T-helper 1 cell treated with Interleukin-12 subunit alpha and Interleukin-12 subunit beta and Interleukin-4 antibody, amounts not matched to agents 30 μg/mL and 1 μg/mL, for 36 hours (primary cell): Measurements from ENCODE around the gene MAB21L2.
"Not testable (repeated sequence)": the region's sequence is repeated elsewhere in the genome, so short reads cannot be mapped to it uniquely, and the experiment has no call there.

Experiments used
- H3K27ac Mint-ChIP-seq: one replicate; pipeline ENCODE4 v1.8.0; 2021; ENCODE audit warnings: mild to moderate bottlenecking, mixed read lengths
- H3K27me3 Mint-ChIP-seq: one replicate; pipeline ENCODE4 v1.8.0; 2021; ENCODE audit warnings: low read depth, mixed read lengths
- H3K36me3 Mint-ChIP-seq: one replicate; pipeline ENCODE4 v1.8.0; 2021; ENCODE audit warnings: low read depth, mixed read lengths
- H3K4me1 Mint-ChIP-seq: one replicate; pipeline ENCODE4 v1.8.0; 2021; ENCODE audit warnings: low read depth, mixed read lengths
- H3K4me3 Mint-ChIP-seq: one replicate; pipeline ENCODE4 v1.8.0; 2021; ENCODE audit warnings: mild to moderate bottlenecking, moderate library complexity, mixed read lengths
- H3K9me3 Mint-ChIP-seq: one replicate; pipeline ENCODE4 v1.8.0; 2021; ENCODE audit warnings: mixed read lengths

MAB21L2 gene

DNA sequence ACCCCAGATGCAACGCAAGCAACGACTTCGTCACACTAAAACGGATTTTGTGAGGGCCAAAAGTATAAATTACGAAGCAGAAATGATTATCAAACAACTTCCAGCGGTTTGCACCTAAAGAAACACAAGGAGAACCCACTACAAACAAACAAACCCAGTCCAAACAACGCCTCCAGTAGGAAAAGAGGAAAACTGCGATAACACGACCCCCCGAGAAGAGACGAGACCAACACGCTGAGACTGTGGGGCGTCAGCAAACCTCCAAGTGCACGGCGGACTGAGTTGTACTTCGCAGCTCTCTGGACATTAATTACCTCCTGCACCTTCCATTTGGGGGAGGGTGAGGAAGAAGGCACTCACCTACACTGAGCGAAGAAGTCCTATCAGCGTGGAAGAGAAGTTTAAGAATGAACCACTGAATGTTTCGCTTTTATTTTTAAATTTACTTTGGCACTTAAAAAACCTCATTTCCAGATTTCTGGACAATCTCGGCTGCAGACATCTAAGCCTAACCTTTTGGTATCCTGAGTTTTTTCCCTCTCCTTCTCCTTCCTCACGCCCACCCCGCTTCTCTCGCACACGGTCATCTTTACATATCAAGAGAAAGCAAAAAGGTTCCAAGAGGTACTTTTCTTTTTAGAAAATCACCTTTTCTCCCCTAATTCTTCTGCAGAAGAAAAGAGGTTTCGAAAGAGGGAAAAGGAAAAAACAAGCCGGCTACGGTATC, at the start of gene MAB21L2:
MAB21L2 (plus strand) TSS at position 6 of the 727 bp plus-strand sequence. CDS start 879 bp downstream, outside the sequence.
- Mint-ChIP-seq H3K27ac (no peak within 1 kb of the TSS), H3K36me3 (peaks cover 15% of the 10 kb centered on the region), H3K27me3 (no peaks in the 10 kb centered on the region), H3K9me3 (no peaks in the 10 kb centered on the region), H3K4me3 (no peak within 1 kb of the TSS), H3K4me1 (no peaks in the 10 kb centered on the region)

DNA sequence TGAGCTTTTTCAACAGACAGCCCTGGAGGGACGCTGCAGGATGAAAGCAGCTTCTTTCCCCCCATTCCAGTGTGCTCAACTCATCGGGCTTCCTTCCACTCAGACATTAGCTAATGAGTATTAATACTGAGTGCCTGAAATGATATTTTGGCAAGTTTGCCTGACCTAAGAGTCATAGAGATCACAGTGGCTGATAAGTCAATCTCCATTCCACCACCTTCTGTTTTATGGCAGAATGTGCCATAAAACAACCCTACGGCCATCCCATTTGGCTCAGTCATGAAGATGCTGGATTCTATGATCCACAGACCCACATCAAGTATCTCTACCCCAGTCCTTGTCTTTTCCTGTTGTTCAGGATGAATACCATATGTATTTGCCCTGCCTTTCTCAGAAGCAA, 48.3 kb upstream of the MAB21L2 start:
- Mint-ChIP-seq H3K27ac (no peak overlapping the region), H3K36me3 (no peaks in the 10 kb centered on the region), H3K9me3 (no peaks in the 10 kb centered on the region)

DNA sequence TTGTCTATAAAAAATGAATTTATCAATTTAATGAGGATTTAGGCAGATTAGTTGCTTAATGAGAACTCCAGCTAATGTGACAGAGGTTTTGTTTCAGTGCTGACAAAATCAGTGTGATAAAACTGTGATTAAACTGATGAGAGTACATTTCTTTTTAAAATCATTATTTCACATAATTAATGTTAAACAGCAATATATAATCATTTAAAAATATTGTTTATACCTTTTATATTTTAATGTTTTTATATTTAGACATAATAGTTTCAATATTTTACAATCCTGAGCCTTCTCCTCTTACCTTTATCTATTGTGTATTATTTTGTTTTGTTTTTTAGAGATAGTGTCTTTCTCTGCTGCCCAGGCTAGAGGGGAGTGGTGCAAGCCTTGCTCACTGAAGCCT, 47.1 kb upstream of the MAB21L2 start:
- no peaks in the 10 kb centered on the region for H3K4me1 Mint-ChIP-seq
- H3K27me3 Mint-ChIP-seq: no peaks in the 10 kb centered on the region
- H3K27ac Mint-ChIP-seq: no peak overlapping the region
- no peaks in the 10 kb centered on the region for H3K9me3 Mint-ChIP-seq
- no peaks in the 10 kb centered on the region for H3K36me3 Mint-ChIP-seq
- no peak overlapping the region for H3K4me3 Mint-ChIP-seq

More for the DNA sequence above, 48.3 kb upstream of the MAB21L2 start:
- Mint-ChIP-seq H3K27me3 (no peaks in the 10 kb centered on the region), H3K4me1 (no peaks in the 10 kb centered on the region), H3K4me3 (no peak overlapping the region)

GRCh38 chr4:150537911-150538310, 44.0 kb upstream of the MAB21L2 start:
- not testable (repeated sequence) for H3K27ac Mint-ChIP-seq, H3K27me3 Mint-ChIP-seq, H3K36me3 Mint-ChIP-seq, H3K9me3 Mint-ChIP-seq, H3K4me1 Mint-ChIP-seq, H3K4me3 Mint-ChIP-seq

GRCh38 chr4:150540536-150540935, 41.4 kb upstream of the MAB21L2 start:
- no peaks in the 10 kb centered on the region for H3K27me3 Mint-ChIP-seq

DNA sequence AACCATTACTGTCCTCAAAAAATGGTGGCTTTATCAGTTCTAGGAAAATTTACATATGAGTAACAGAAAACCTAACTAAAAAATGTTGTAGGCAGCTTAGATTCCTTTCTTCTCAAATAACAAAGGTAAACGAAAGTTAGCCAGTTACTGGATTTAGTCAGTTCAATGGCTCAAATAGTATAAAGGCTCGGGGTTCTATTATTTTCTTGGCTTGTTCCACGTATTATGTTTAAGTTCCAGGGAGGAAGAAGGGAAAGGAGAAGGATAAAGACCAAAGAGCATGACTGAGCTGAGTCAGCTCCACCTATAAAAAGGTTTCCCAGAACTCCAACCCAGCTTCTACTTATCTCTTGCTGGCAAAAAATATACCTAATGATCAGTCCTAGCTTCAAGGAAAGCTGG, 41.0 kb upstream of the MAB21L2 start:
- Mint-ChIP-seq H3K27me3 (no peaks in the 10 kb centered on the region), H3K27ac (no peak overlapping the region), H3K9me3 (no peaks in the 10 kb centered on the region), H3K4me3 (no peak overlapping the region), H3K4me1 (no peaks in the 10 kb centered on the region), H3K36me3 (no peaks in the 10 kb centered on the region)

More at GRCh38 chr4:150540536-150540935, 41.4 kb upstream of the MAB21L2 start:
- H3K36me3 Mint-ChIP-seq: no peaks in the 10 kb centered on the region
- no peaks in the 10 kb centered on the region for H3K9me3 Mint-ChIP-seq
- H3K27ac Mint-ChIP-seq: no peak overlapping the region
- H3K4me1 Mint-ChIP-seq: no peaks in the 10 kb centered on the region
- no peak overlapping the region for H3K4me3 Mint-ChIP-seq

GRCh38 chr4:150541681-150542080, 40.3 kb upstream of the MAB21L2 start:
- no peak overlapping the region for H3K4me3 Mint-ChIP-seq
- H3K27ac Mint-ChIP-seq: no peak overlapping the region
- H3K9me3 Mint-ChIP-seq: no peaks in the 10 kb centered on the region

GRCh38 chr4:150543042-150543441, 38.9 kb upstream of the MAB21L2 start:
- Mint-ChIP-seq H3K27me3 (no peaks in the 10 kb centered on the region), H3K9me3 (no peaks in the 10 kb centered on the region), H3K4me3 (no peak overlapping the region), H3K4me1 (no peaks in the 10 kb centered on the region), H3K27ac (no peak overlapping the region), H3K36me3 (no peaks in the 10 kb centered on the region)

More at GRCh38 chr4:150541681-150542080, 40.3 kb upstream of the MAB21L2 start:
- Mint-ChIP-seq H3K4me1 (no peaks in the 10 kb centered on the region), H3K27me3 (no peaks in the 10 kb centered on the region), H3K36me3 (no peaks in the 10 kb centered on the region)

DNA sequence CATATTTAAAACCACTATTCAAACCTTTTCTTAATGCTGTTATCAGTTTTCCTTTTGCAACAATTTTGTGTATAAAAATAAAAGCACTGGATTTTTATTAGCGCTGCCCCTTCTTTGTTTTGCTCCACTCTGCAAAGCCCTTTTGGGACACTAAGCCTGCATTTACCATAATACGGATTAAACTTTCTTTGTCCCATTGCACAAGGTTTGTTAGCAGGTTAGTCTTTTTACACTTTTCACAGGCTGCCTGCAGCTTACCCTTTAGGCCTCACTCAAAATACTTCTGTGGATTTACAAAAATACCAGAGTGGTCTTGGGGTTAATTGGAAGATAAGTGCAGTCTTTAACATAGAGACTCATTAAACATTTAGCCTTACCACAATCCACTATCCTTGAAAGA, 35.7 kb upstream of the MAB21L2 start:
- H3K4me3 Mint-ChIP-seq: no peak overlapping the region
- no peak overlapping the region for H3K27ac Mint-ChIP-seq
- H3K27me3 Mint-ChIP-seq: no peaks in the 10 kb centered on the region
- H3K36me3 Mint-ChIP-seq: no peaks in the 10 kb centered on the region
- H3K4me1 Mint-ChIP-seq: no peaks in the 10 kb centered on the region
- H3K9me3 Mint-ChIP-seq: no peaks in the 10 kb centered on the region

GRCh38 chr4:150547154-150547838, 34.7 kb upstream of the MAB21L2 start:
- H3K36me3 Mint-ChIP-seq: no peaks in the 10 kb centered on the region
- H3K9me3 Mint-ChIP-seq: no peaks in the 10 kb centered on the region
- H3K27ac Mint-ChIP-seq: no peak overlapping the region
- no peak overlapping the region for H3K4me3 Mint-ChIP-seq
- H3K4me1 Mint-ChIP-seq: no peaks in the 10 kb centered on the region
- no peaks in the 10 kb centered on the region for H3K27me3 Mint-ChIP-seq

DNA sequence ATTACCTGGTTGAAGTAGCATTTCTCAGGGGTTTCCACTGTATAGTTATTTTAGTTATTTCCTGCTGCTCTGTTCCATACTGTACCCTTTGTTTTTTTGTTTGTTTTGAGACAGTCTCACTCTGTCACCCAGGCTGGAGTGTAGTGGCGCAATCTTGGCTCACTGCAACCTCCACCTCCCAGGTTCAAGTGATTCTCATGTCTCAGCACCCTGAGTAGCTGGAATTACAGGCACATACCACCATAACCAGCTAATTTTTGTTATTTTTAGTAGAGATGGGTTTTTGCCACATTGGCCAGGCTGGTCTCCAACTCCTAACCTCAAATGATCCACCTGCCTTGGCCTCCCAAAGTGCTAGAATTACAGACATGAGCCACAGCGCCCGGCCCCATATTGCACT, 24.1 kb upstream of the MAB21L2 start:
- H3K27me3 Mint-ChIP-seq, H3K27ac Mint-ChIP-seq, H3K4me3 Mint-ChIP-seq, H3K36me3 Mint-ChIP-seq, H3K4me1 Mint-ChIP-seq: not testable (repeated sequence)
- peaks cover 11% of the 10 kb centered on the region for H3K9me3 Mint-ChIP-seq

DNA sequence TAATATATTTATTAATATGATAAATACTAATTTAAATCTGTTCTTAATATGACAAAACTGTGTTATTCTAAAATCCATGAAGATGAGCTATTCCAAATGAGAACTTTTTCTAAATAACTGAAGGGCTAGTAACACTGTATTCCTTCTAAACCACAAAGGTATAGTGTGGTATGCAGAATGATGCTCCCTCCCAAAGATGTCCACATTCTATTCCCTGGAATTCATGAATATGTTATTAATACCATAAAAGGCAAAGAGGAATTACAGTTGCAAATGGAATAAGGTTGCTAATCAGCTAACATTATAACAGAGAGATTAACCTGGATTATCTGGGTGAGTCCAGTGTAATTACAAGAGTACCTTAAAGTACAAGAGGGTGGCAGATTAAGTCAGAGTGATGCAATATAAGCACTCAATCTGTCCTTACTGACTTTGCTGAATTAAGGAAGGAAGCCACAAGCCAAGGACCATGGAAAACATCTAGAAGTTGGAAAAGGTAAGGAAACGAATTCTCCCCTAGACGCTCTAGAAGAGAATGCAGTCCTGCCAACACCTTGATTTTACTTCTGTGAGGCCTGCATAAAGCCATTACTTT, 20.7 kb upstream of the MAB21L2 start:
- H3K36me3 Mint-ChIP-seq: peaks cover 10% of the 10 kb centered on the region
- H3K27me3 Mint-ChIP-seq: no peaks in the 10 kb centered on the region
- H3K9me3 Mint-ChIP-seq: peaks cover 7% of the 10 kb centered on the region
- no peaks in the 10 kb centered on the region for H3K4me1 Mint-ChIP-seq
- H3K4me3 Mint-ChIP-seq: no peak overlapping the region
- no peak overlapping the region for H3K27ac Mint-ChIP-seq

DNA sequence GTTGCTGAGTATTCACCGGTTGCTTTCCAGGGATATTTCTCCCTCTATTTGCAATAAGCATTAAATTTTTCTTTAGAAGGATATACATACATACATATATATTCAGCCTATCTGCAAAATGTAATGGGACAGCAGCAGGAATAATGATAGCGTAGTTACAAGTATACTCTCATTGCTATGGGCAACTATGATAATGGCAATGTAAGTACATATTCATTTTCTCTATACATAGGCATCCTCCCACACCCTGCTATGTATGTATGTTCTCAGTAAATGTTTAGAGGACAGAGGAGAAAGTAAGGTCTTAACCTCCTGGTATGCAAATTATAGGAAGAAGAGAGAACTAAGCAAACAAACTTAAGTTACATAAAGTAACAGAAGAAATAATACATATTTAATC, 19.7 kb upstream of the MAB21L2 start:
- Mint-ChIP-seq H3K27ac (no peak overlapping the region), H3K4me1 (no peaks in the 10 kb centered on the region), H3K27me3 (no peaks in the 10 kb centered on the region), H3K9me3 (peaks cover 7% of the 10 kb centered on the region), H3K4me3 (no peak overlapping the region), H3K36me3 (peaks cover 10% of the 10 kb centered on the region)

DNA sequence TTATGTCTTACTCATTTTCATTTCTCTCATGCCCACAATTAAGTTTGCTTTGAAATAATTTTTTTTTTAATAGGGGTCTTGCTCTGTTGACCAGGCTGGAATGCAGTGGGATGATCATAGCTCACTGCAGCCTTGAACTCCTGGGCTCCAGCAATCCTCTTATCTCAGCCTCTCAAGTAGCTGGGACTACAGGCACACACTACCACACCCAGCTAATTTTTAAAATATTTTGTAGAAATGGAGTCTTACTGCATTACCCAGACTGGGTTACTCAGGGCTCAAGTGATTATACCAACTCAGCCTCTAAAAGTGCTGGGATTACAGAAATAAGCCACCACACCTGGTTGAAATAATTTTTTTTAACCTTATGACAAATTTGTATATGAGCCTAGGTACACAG, 19.2 kb upstream of the MAB21L2 start:
- Mint-ChIP-seq H3K4me1 (no peaks in the 10 kb centered on the region), H3K27ac (no peak overlapping the region), H3K27me3 (no peaks in the 10 kb centered on the region), H3K4me3 (no peak overlapping the region), H3K36me3 (peaks cover 12% of the 10 kb centered on the region), H3K9me3 (peaks cover 7% of the 10 kb centered on the region)

GRCh38 chr4:150564967-150565366, 17.0 kb upstream of the MAB21L2 start:
- H3K4me3 Mint-ChIP-seq: not testable (repeated sequence)

More at GRCh38 chr4:150564967-150565366, 17.0 kb upstream of the MAB21L2 start:
- H3K27ac Mint-ChIP-seq, H3K4me1 Mint-ChIP-seq, H3K9me3 Mint-ChIP-seq, H3K27me3 Mint-ChIP-seq: not testable (repeated sequence)
- H3K36me3 Mint-ChIP-seq: peaks cover 16% of the 10 kb centered on the region
